ENCODE data around the gene NPAS3. TPM values are rescaled to one million over a fixed set of nuclear protein-coding genes. Genes with fewer than 3 reads are reported as not detected.

Gene NPAS3
- total RNA-seq, 2 experiments from 2014 or later = not detected

- POLR2A ChIA-PET = no interaction called here
- CTCF ChIA-PET = interaction anchor here (1.4 kb wide), 1 partner anchor 10 kb away, joined by 3 read pairs; no protein-coding TSS in a partner anchor
Measured at GRCh38 chr14:33814010-33814409, 875.3 kb downstream of the NPAS3 start.

GRCh38 chr14:33833706-33834465 lies 895.2 kb downstream of the NPAS3 start:
- ChIA-PET CTCF (no interaction called here), POLR2A (no interaction called here)

GRCh38 chr14:33834466-33835260 lies 896.0 kb downstream of the NPAS3 start:
- POLR2A ChIA-PET = no interaction called here
- CTCF ChIA-PET = no interaction called here

- CTCF ChIA-PET = no interaction called here
- POLR2A ChIA-PET = no interaction called here
Measured at GRCh38 chr14:33835261-33835655, 896.6 kb downstream of the NPAS3 start.

GRCh38 chr14:33835677-33836076 lies 897.0 kb downstream of the NPAS3 start:
- POLR2A ChIA-PET = no interaction called here

GRCh38 chr14:33836203-33836899 lies 897.7 kb downstream of the NPAS3 start:
- CTCF ChIA-PET = no interaction called here
- POLR2A ChIA-PET = no interaction called here

More at GRCh38 chr14:33835677-33836076, 897.0 kb downstream of the NPAS3 start:
- CTCF ChIA-PET = no interaction called here

- ChIA-PET POLR2A (no interaction called here), CTCF (no interaction called here)
Measured at GRCh38 chr14:33836900-33837577, 898.4 kb downstream of the NPAS3 start.

- CTCF ChIA-PET = interaction anchor here (0.9 kb wide), 1 partner anchor 11 kb away, joined by 3 read pairs; no protein-coding TSS in a partner anchor
Measured at GRCh38 chr14:33837943-33838683, 899.4 kb downstream of the NPAS3 start.

GRCh38 chr14:33839193-33840076 lies 900.8 kb downstream of the NPAS3 start:
- ChIA-PET CTCF (interaction anchor here (0.9 kb wide), 1 partner anchor 9 kb away, joined by 3 read pairs; no protein-coding TSS in a partner anchor), POLR2A (no interaction called here)

More at GRCh38 chr14:33837943-33838683, 899.4 kb downstream of the NPAS3 start:
- POLR2A ChIA-PET = no interaction called here

GRCh38 chr14:33840797-33841196 lies 902.1 kb downstream of the NPAS3 start:
- ChIA-PET POLR2A (no interaction called here), CTCF (no interaction called here)

- CTCF ChIA-PET = no interaction called here
- POLR2A ChIA-PET = no interaction called here
Measured at GRCh38 chr14:33842299-33842698, 903.6 kb downstream of the NPAS3 start.

- ChIA-PET CTCF (no interaction called here), POLR2A (no interaction called here)
Measured at GRCh38 chr14:33844118-33844517, 905.4 kb downstream of the NPAS3 start.

- POLR2A ChIA-PET = no interaction called here
- CTCF ChIA-PET = no interaction called here
Measured at GRCh38 chr14:33846100-33846824, 907.6 kb downstream of the NPAS3 start.

- POLR2A ChIA-PET = no interaction called here
- CTCF ChIA-PET = interaction anchor here (1.3 kb wide), 1 partner anchor 10 kb away, joined by 3 read pairs; no protein-coding TSS in a partner anchor
Measured at GRCh38 chr14:33847066-33847465, 908.4 kb downstream of the NPAS3 start.

- ChIA-PET CTCF (interaction anchor here (1.3 to 1.7 kb wide), 2 partner anchors 9 kb away, joined by 3 read pairs; no protein-coding TSS in a partner anchor), POLR2A (no interaction called here)
Measured at GRCh38 chr14:33848009-33848408, 909.3 kb downstream of the NPAS3 start.

- POLR2A ChIA-PET = no interaction called here
Measured at GRCh38 chr14:33848706-33849454, 910.2 kb downstream of the NPAS3 start.

GRCh38 chr14:33849455-33849801 lies 910.7 kb downstream of the NPAS3 start:
- POLR2A ChIA-PET = no interaction called here
- CTCF ChIA-PET = interaction anchor here (1.7 kb wide), 1 partner anchor 11 kb away, joined by 3 read pairs; no protein-coding TSS in a partner anchor

More at GRCh38 chr14:33848706-33849454, 910.2 kb downstream of the NPAS3 start:
- CTCF ChIA-PET = interaction anchor here (1.7 kb wide), 1 partner anchor 10 kb away, joined by 3 read pairs; no protein-coding TSS in a partner anchor
